HG03108 (cell line): ENCODE data around the gene PMCH.
"Not testable (repeated sequence)": the region's sequence is repeated elsewhere in the genome, so short reads cannot be mapped to it uniquely, and the experiment has no call there.

ENCODE experiments used
- ATAC-seq: cut with Tn5 transposase; IDR thresholded peaks from one replicate; pipeline ENCODE4 v1.9.1; 2021; ENCODE audit warnings: moderate library complexity; ENCODE audit not compliant: unreplicated experiment

The PMCH gene

GRCh38 chr12:102147062-102147587, 50.5 kb downstream of the PMCH start:
- not testable (repeated sequence) for ATAC-seq
